Measurements from ENCODE around the gene CNN2. TPM values are rescaled to one million over a fixed set of nuclear protein-coding genes. Genes with fewer than 3 reads are reported as not detected.

The CNN2 gene
- total and polyA plus RNA-seq, 2 of the 4 experiments (the other 2 are of a cell fraction), result 272 to 395 TPM

GRCh38 chr19:1018932-1019615, 7.3 kb upstream of the CNN2 start:
- POLR2A ChIA-PET (ENCODE audit: unreplicated experiment), result interaction anchor here (0.7 to 1.4 kb wide), 2 partner anchors 8 to 10 kb away, joined by 3 to 5 read pairs; no protein-coding TSS in a partner anchor
- peak overlapping the region; percentile 55 for H2AK9ac ChIP-seq (replicated peaks; ENCODE audit: low read depth, low read length, poor library complexity)
- no peak overlapping the region for H3K14ac ChIP-seq (replicated peaks; ENCODE audit: low read depth, low read length)
- peak overlapping the region; percentile 66; the same call in 1 of the 2 replicates for H3K27ac ChIP-seq (ENCODE audit: insufficient read depth, low read length)
- H3K18ac ChIP-seq (ENCODE audit: low read depth, low read length), result no peak overlapping the region
- 68% methylated on average over 4 of the region's 17 CpGs; no CpG with 5 or more reads in 1 of the 2 experiments for WGBS, 2 experiments (ENCODE audit: extremely low coverage in 2 of 2, insufficient read length in 1 of 2)
- DNase-seq, result no peak
- peaks cover 69% of the 10 kb centered on the region for H4K20me1 ChIP-seq (ENCODE audit: insufficient read depth, low read length)
- no peaks in the 10 kb centered on the region for H3K27me3 ChIP-seq (ENCODE audit: control insufficient read depth, insufficient read depth, low read length)
- peak overlapping the region; percentile 71; the same call in 1 of the 2 replicates for H3K23ac ChIP-seq (ENCODE audit: low read depth, low read length)
- H2BK15ac ChIP-seq (ENCODE audit: low read depth, low read length), result no peak overlapping the region
- peak overlapping the region; percentile 66; the same call in 1 of the 2 replicates for H3K4me3 ChIP-seq (ENCODE audit: insufficient read depth, low read depth, low read length)
- H2BK20ac ChIP-seq (ENCODE audit: low read depth, low read length), result no peak overlapping the region
- CTCF ChIA-PET, result interaction anchor here (1.0 kb wide), 1 partner anchor 19 kb away, joined by 3 read pairs; the partner anchor contains the start of gene GRIN3B
- peaks cover 0 to 53% of the 10 kb centered on the region in 2 experiments; a peak in 2 of 4 replicates for H3K79me1 ChIP-seq (ENCODE audit: low read depth in 1 of 2, low read length in 2 of 2)
- H2BK120ac ChIP-seq (ENCODE audit: low read depth, low read length), result no peak overlapping the region
- no peak overlapping the region for H3K56ac ChIP-seq (ENCODE audit: extremely low read depth, insufficient read depth, low read length)
- peaks cover 33% of the 10 kb centered on the region for H3K4me1 ChIP-seq (ENCODE audit: control insufficient read depth, insufficient read depth, low read length)
- no peak overlapping the region for H2BK5ac ChIP-seq (ENCODE audit: low read depth, low read length, poor library complexity, severe bottlenecking)
- no peak overlapping the region for H3K4ac ChIP-seq (ENCODE audit: low read depth, low read length)
- H2AK5ac ChIP-seq (ENCODE audit: low read depth, low read length), result no peak overlapping the region
- ATAC-seq (ENCODE audit: low read depth), result no peak
- H2AFZ ChIP-seq (replicated peaks; ENCODE audit: low read length, poor library complexity), result no peak overlapping the region
- peak overlapping the region; percentile 93 for H3K9ac ChIP-seq (ENCODE audit: low read depth, low read length)
- H3K36me3 ChIP-seq (ENCODE audit: control insufficient read depth, insufficient read depth, low read length), result peaks cover 1% of the 10 kb centered on the region; the same call in 1 of the 2 replicates
- H3K9me3 ChIP-seq (ENCODE audit: control insufficient read depth, insufficient read depth, low read length), result no peaks in the 10 kb centered on the region
- dilution Hi-C loops (cut with HindIII; ENCODE audit: low sequenced_read_pairs, unreplicated experiment) (no loop called here), intact Hi-C loops (cut with micrococcal nuclease) (no loop called here), in situ Hi-C loops (cut with MboI; ENCODE audit: low sequenced_read_pairs) (no loop called here)
- peak overlapping the region; percentile 98 for H3K4me2 ChIP-seq (ENCODE audit: low read depth, low read length)
- peaks cover 9% of the 10 kb centered on the region; the same call in 1 of the 2 replicates for H3K9me1 ChIP-seq (ENCODE audit: insufficient read depth, low read length)
- BruUV-seq (replicated peaks), result no TSS peak
- no peak overlapping the region for H4K91ac ChIP-seq (ENCODE audit: insufficient read depth, low read depth, low read length)
- H4K5ac ChIP-seq (ENCODE audit: low read depth, low read length), result no peak overlapping the region
- H4K8ac ChIP-seq (ENCODE audit: low read depth in 2 of 2, low read length in 2 of 2), result no peak overlapping the region
- TF ChIP-seq SMC3 (IDR thresholded peaks at IDR 0.05; ENCODE audit: low read depth, low read length) (no peak), MXI1 (IDR thresholded peaks at IDR 0.05; ENCODE audit: borderline replicate concordance, low read depth, low read length) (no peak), POLR2A (IDR thresholded peaks at IDR 0.05; ENCODE audit: low read depth, low read length) (no peak), USF2 (IDR thresholded peaks at IDR 0.05; ENCODE audit: low read depth, low read length) (no peak), ELK1 (IDR thresholded peaks at IDR 0.05; ENCODE audit: borderline replicate concordance, low read depth, low read length) (no peak), NFE2L2 (IDR thresholded peaks at IDR 0.05; ENCODE audit: low read depth, low read length) (no peak), RFX5 (IDR thresholded peaks at IDR 0.05; ENCODE audit: low read depth, low read length) (no peak), MAFK (IDR thresholded peaks at IDR 0.05; ENCODE audit: low read depth, low read length) (no peak), RCOR1 (IDR thresholded peaks at IDR 0.05; ENCODE audit: insufficient replicate concordance, low read length) (no peak), MAZ (IDR thresholded peaks at IDR 0.05; ENCODE audit: borderline replicate concordance, low read depth, low read length) (no peak), CHD1 (IDR thresholded peaks at IDR 0.05; ENCODE audit: low read depth, low read length) (no peak), FOS (IDR thresholded peaks at IDR 0.05; ENCODE audit: low read depth, low read length) (no peak), BHLHE40 (IDR thresholded peaks at IDR 0.05; ENCODE audit: low read depth, low read length) (no peak), CEBPB (IDR thresholded peaks at IDR 0.05; ENCODE audit: low read depth, low read length) (no peak), RAD21 (IDR thresholded peaks at IDR 0.05; ENCODE audit: low read length) (no peak)
